NCI-H2227 (cell line): Measurements from ENCODE around the gene NFILZ.

Experiments
- DNase-seq: peaks from one replicate; lab custom pipeline; 2025; ENCODE audit not compliant: unreplicated experiment; lab: John Stamatoyannopoulos, UW

The NFILZ gene

DNA sequence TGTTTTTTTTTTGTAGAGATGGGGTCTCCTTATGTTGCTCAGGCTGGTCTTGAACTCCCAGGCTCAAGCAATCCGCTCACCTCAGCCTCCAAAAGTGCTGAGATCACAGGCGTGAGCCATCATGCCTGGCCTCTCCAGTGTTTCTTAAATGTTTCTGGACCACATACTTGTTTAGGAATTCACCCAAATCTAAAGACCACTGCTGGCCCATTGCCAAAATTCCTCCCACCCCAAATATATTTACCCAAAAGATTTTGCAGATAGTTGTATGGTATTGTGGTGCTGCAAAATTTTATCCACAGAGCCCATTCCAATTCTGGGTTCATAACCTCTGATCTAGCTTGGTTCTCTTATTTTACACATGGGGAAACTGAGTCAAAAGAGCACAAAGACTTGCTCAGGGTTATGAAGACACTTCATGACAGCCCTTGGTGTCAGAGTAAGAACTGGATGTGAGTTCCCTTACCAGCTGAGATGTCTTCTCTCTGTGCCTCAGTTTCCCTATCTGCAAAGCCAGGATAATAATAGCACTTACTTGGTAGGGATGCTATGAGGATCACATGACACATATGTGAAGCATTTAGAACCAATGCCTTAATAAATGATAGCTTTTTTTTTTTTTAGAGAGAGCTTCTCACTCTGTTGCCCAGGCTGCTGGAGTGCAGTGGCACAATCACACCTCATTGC, 10.9 kb downstream of the NFILZ start:
- no peak for DNase-seq

DNA sequence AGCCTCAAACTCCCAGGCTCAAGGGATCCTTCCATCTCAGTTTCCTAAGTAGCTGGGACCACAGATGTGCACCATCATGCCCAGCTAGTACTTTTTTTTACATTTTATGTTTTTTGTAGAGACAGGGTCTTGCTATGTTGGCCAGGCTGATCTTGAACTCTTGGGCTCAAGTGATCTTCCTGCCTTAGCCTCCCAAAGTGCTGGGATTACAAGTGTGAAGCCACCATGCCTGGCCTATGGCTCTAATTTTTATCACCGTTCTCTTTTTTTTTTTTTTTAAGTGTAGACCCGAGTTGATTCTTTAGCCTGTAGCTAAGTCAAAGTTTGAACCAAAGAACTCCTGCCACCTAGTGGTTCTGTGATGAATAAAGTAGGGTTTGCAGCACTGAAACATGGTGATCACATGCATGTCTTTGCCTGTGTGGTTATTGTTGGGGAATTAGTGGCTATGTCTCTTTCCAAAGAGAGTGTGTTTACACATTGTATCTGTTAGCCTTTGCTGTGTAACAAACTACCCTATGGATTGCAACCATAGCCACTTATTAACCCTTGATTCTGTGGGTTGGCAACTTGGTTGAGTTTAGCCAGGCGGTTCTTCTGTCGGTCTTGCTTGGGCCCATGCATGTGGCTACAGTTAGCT, 11.6 kb downstream of the NFILZ start:
- no peak for DNase-seq

- no peak for DNase-seq
Observed at GRCh38 chr19:8642561-8642960, 12.1 kb downstream of the NFILZ start.

GRCh38 chr19:8643860-8644653, 13.6 kb downstream of the NFILZ start:
- no peak for DNase-seq

DNA sequence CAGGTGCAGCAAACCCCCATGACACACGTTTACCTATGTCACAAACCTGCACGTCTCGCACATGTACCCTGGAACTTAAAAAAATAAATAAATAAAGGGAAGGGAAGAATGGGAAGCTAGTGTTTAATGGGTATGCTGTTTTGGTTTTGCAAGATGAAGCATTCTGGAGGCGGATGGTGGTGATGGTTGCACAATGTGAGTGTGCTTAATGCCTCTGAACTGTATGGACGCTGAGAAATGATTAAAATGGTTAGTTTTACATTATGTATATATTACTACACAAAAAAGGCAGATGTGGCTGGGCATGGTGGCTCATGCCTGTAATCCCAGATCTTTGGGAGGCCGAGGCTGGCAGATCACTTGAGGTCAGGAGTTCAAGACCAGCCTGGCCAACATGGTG, 17.8 kb downstream of the NFILZ start:
- no peak for DNase-seq

DNA sequence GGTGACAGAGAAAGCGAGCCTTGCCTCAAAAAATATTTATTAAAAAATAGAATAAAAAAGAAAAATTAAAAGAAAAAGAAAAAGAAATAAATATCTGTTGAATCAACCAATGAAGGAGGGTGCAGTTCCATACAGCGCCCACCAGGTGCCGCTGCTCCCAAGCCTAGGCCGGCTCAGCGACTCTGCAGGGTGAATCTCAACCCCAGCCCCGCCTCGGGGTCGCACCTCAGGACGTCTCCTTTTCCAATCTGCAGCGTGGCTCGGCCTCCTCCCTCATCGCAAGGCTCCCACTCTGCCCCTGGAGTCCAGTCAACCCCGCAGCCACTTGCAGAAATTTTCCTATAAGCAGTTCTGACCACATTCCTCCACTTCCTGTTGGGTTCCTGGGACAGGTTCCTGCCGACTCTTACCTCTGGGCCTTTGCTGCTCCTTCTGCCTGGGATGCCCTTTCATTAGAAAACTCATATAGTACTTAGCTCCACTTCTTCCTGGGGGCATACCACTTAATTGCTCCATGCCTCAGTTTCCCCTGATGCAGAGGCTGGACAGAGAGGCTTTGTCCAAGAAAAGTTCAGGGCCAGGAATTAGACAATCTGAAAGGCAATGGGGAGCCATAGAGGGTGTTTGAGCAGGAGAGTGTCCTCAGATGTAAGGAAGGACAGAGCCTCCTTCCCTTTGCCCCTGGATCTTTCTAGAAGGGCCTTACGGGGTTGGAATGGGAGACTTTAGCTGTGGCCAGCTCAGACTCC, 24.3 kb downstream of the NFILZ start:
- peak; percentile 49 for DNase-seq

DNA sequence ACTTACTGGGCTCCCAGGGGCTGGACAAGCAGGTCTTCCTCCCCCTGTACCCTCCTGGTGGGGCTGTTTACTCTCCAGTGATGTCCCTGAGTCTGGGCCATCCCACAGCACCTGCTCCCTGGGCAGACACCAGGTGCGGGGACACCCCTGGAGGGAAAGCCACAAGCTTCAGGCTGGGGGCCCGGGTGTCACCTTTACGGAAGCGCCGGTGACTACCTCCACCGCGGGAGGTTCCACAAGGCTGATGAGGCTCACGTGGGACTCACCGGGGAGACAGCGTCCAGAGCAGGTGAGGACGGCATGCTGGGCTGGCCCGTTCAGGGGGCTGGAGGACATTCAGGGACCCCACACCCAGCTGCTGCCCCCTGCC, 24.9 kb downstream of the NFILZ start:
- no peak for DNase-seq

DNA sequence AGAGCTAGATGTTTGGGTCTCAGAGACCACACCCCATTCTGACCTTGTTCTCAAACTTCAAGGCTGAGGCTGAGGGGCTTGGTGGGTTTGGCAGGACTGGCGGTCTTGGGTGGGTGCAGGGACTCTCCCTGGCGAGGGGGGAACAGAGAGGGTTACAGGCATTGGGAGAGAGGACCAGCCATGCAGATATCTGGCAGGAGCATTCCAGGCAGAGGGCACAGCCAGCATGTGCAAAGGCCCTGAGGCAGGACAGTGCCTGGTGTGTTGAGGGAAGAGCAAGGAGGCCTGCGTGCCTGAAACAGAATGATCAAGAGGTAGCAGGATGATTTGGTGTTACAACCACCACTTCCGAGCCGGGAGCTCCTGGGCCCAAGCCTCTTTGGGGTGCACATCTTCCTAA, 27.4 kb downstream of the NFILZ start:
- DNase-seq: no peak

DNA sequence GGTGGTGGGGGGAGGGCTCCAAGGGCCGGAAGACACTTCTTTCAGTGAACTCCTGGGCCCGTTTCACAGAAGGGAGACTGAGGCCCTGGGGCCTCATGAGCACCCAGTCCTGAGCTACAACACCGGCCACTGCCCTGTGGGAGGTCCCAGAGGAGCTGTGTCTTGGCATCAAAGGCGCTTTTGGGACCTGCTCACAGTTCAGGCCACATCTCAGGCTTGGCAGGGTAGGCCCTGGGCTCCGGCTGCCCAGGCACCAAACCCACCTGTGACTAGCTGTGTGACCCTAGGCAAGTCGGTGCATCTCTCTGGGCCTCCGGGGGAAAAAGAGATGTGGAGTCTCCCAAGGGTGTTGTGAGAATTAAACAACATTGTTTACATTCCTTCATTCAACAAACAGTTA, 29.5 kb downstream of the NFILZ start:
- DNase-seq: no peak

DNA sequence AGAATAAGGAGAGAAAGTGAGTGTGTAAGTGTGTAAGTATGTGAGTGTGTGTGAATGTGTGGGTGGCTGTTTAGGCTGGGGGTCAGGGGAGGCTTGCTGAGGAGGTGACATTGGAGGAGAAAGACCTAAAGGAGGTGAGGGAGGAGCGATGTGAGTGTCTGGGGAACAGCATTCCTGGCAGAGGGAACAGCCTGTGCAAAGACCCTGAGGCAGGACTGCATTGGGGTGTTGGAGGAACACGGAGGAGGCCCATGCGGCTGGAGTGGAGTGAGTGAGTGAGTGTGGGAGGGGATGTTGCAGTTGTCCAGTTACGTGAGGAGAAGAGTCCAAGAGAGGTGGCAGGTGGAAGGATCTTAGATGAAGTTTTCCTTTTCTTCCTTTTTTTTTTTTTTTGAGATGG, 31.8 kb downstream of the NFILZ start:
- DNase-seq: no peak

- DNase-seq: no peak
Observed at GRCh38 chr19:8663920-8664670, 33.7 kb downstream of the NFILZ start.

- no peak for DNase-seq
Observed at GRCh38 chr19:8664671-8665057, 34.2 kb downstream of the NFILZ start.

DNA sequence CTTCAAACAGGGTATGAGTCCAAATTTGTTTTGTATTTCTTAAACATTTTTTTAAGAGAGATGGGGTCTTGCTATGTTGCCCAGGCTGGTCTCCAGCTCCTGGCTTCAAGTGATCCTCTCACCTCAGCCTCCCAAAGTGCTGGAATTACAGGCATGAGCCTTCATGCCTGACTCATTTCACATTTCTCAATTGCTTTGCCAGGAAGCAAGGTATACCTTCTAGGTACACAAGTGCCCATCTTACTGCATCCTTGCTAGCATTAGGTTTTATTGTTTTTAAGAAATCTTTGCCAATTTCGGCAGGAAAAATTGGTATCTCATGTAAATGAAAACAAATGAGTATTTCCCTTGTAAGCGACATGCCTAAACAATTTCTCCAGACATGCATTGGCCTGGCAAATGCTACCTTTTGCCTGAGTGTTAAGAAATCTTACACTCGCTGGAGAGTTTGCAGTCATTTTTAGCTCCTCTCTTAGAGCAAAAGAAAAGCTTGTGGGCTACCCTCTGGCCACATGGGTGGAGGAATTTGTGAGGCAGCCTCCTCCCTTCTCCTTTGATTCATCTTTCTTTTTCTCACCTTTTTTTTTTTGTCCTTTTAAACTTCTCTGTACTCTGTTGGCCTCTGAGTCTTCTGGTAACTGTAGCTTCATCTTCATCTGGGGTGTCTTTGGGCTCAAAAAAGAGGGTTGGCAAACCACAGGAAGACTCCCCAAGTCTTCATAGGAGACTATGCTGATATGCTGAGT, 35.2 kb downstream of the NFILZ start:
- no peak for DNase-seq

- DNase-seq: no peak
Observed at GRCh38 chr19:8666814-8667405, 36.5 kb downstream of the NFILZ start.

- no peak for DNase-seq
Observed at GRCh38 chr19:8673276-8673891, 43.0 kb downstream of the NFILZ start.

DNA sequence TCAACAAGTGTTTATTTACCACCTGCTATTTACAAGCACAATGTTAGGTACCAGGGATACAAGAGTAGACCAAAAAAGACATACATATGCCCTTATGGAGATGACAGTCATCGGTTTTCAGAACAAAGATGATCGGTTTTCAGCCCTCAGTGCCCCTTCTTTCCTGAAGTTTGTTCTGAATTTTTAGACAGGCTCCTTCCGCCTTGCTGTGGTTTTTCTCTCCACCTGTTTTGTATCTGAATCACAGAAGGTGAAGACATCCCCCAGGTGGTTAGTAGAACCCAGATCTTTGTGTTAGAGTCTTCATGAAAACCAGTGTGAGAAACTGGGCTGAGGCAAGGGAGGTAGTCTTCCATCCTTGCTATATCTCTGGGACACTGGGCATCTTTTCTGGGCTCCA, 44.6 kb downstream of the NFILZ start:
- DNase-seq: no peak

DNA sequence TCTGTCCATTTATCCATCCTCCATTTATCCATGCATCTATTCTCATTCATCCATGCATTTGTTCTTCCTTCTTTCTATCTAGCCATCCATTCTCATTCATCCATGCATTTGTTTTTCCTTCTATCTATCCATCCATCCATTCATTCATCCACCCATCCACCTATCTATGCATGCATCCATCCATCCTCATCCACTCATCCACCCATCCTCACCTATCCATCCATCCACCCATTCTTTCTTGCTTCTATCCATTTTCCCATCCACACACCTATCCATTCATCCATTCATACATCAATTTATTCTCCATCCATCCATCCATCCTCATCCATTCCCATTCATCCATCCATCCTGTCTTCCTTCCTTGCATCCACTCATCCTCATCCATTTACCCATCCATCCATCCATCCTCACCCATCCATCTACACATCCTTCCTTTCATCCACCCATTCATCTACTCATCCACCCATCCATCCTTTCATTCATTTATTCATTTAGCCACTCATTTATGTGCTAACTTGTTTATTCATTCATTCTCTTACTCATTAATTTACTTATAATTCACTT, 47.9 kb downstream of the NFILZ start:
- DNase-seq: no peak
